ENCODE data around the gene WIPF3.

The WIPF3 gene

DNA sequence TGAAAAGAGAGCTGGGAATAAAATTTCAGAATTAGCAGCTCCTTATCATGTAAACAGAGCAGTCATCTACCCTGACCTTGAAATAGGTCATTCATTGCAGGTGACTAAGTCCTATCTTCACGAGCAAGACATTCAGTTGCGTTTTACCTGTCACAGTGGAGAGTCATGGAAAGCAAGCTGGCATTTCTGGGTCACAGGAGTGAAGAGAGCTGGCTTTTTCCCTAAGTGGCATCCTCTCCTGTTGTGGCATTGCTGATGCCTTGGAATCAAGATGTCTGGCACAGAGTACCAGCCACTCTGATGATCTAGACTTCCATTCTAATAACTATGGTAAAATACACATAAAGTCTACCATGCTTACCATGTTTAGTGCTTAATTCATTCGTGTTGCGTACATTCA lies 112.5 kb downstream of the WIPF3 start:
- no peak for DNase-seq

DNA sequence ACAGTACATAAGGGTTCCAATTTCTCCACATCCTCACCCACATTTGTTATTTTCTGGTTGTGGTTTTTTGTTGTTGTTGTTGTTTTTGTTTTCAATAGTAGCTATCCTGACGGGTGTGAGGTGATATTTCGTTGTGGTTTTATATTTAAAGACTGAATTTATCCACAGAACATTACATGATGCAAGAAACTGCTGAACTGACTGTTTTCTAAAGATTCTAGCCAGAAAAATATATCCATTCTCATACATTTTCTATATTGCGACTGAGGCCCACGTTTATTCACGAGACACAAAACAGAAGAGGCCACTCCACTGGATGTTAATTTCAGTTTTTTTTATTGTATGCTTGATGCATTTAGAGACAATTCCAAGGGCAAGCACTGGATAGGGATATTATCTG lies 113.5 kb downstream of the WIPF3 start:
- no peak for DNase-seq

DNA sequence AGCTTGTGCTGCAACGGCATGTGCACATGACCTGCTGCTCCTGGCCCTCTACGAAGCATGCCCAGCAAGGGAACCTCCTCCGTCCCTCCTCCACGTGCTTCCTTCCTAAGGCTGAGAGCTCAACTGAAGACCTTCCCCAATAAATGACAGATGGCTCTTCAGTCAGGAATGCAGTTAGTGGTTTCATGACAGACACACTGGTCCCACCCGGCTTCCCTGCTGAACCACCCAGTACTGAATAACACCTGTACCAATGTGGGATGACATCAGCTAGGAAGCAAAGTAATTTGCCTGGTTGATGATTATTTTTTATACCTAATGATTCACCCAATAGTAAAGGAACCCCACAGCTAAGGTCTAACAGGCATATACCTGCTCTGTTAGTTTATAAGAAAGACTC lies 114.2 kb downstream of the WIPF3 start:
- DNase-seq = no peak

DNA sequence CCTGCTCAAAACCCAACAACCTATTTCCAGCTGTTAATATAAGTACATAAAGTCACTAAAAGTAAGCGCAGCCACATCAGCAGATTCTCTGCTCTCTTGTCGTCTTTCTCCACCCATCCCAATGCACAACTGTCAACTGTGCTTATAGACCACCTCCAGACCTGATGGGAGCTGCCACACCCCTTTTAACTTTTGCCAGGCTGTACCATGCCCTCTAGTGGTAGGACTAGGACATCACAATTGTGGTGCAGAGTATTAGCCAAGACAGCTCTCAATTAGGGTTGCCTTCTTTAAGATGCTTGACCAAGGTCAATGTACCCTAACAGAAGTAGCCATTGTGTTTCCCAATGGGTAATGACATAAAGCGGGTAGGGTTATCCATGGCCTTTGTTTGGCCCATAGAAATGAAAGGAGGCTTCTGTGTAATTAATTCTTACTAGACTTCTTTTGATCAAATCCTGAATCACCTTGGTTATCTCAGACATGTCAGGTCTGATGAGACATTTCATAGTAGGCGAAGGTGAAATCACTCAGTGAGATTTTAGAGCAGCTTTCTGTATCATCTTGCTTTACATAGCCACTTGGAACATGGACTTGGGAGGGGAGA lies 115.2 kb downstream of the WIPF3 start:
- DNase-seq = peak; percentile 61

DNA sequence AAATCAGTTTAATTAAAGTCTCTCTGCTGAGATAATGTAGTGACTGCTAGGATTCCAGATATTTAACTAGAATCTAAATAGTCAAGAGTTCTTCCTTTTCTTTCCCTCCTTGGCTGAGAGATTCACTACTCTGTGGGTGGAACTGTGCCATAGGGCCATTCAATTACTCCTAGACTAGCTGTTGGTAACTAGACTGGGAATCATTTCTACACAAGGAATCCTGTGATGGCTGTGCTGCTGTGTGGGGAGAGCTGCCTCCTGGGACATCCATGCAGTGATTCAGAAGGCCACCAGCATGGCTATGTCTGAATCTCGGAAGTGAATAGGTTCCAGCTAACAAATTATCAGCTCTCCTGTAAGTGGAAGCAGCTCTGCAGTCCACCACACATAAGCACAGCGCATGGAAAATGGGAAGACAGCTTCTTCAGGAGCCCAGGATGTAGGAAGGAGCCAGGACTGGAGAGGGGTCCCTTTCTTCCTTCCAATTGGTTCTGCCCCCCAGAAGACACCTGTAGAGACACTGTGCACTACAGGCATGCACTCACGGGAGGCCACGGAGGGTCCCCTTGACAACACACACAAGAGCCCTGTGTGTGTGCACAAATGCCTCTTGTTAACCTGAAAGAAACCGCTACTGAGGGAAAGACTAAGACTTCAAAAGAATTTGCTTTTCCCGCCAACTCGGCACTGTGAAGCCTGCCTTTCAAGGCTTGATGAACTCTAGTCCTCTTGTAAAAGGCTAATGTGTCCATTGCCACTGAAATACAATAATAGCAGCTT lies 116.8 kb downstream of the WIPF3 start:
- no peak for DNase-seq

DNA sequence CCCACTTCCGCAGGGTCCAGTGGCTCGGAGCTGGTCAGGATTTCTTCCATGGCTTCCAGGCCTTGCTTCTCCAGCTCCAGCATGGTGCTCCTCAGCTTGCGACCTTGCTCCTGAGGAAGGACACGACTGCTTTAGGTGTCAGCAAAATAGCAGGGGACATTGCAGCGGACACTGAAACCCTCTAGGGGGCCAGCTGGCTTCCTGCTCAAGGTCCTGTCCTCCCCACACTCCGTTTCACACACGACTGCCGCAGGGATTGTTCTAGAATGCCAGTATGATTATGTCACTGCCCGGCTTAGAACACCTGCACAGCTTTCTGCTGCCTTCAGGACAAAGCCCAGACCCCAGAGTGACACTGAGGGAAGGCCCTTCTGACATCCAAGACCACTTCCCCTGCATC lies 117.7 kb downstream of the WIPF3 start:
- no peak for DNase-seq

DNA sequence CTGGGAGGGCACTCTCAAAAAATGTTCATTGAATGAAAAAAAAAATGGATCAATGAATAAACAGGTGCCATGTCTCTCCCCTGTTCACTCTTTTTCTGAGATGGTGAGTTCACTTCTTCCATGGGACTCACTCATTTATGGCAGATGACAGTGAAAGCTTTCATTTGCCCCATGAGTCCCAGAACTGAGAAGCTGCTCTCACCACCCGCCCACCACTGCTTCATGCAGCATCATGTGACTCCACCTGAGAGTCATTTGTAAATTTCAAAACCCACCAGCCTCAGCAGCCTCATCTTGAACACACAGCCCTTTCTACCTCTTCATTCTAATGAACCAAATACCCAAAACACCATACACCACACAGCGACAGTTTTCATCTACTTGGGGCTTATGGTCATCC lies 118.4 kb downstream of the WIPF3 start:
- DNase-seq = no peak

DNA sequence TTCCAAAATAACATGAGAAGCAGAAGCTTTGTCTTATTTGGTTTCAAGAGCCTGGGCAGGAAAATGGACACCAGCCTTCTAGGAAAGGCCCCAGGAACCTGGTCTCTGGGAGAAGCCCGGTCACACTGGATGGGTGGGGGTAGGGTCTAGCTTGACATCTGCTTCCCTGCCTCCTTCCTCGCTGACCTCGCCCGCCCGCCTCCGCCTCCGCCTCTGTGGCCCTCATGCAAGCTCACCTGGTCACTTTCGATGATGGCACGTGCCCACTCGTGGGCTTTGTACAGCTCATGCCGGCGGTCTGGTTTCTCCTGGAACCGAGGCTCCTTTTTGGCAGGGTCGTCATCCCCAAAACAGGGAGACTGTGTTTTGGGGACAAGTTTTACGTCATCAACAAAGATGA lies 119.9 kb downstream of the WIPF3 start:
- no peak for DNase-seq

DNA sequence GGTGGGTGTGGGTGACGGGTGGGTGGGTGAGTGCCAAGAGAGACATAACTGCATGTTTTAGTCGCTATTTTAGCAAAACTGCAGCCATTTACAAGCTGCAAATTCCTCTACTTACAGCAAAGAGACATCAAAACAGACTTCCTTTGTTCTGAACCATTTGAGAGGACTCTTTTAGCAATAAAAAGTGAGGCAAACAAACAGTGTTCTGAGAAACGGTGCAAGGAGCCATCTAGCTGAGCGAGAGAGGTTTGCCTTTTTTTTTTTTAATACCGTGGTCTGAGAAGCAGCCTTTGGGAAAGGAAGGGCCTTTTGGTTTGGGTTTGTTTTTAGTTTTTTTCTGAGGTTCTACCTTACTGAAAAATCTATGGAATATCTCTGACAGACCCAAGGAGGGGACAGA lies 120.4 kb downstream of the WIPF3 start:
- no peak for DNase-seq

DNA sequence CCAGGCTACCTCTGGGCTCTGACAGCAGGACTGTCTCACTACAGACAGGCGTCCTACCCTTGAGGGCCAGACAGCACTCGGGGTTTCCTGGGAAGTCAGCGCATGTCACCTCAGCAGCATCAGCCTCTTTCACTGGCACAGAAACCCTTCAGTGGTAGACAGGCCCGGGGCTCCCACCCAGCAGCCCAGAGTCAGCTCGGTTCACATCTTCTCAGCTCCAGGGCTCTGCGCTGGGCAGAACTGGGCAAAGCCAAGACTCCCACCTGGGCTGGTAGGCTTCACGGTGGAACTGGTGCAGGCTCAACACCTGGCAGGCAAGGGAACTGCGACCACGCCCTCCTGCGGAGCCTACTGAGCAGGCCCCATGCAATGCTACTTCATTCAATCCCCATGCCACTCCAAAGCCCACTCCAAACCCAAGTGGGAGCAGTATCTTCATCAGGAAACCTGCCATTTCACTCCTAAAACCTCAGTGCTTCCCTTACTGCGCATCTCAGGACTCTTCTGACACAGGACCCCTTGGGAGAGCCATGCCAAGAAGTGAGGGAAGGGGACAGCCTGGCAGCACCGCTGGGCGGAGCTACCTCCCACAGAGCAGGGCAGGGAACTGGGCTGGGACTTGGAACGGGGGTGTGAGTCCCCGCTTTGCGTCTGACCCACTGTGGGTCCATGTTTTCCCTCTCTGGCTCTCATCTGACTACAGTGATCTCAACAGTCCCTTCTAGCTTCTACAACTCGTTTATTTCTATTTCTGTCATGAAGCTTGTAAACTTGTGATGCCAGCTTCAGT lies 122.9 kb downstream of the WIPF3 start:
- no peak for DNase-seq

DNA sequence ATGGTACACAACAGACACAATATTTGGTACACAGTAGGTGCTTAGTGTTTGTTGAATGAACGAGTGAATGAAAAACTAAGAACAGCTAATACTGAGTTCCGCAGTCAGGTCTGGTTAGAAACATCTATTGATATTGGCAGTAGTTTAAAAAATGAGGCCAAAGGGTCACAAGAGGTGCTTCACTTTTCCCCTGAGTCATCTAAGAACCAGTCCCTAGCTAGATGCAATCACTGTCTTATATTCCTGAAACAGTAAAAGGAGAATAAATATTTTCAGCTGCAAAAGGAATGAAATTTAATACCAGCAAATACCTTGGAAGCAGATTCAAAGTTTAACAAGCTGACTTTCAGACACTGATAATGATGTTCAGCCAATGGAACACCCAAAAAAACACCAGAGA lies 128.8 kb downstream of the WIPF3 start:
- no peak for DNase-seq

DNA sequence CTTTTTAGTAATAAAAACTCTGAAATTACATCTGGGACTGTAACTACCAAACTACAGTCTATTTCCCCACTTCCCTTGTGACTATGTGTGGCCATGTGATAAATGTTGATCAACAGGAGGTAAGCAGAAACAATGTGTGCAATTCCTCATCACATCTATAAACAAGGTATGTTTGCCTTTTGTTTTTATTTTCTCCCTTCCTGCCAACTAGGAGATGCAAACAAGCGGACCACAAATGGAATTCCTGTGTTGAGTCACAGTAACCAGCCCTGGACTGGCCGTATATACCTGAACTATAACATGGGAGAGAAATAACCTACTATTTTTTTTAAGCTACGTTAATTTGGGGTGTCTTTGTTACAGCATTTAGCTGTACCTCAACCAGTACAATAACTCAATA lies 130.8 kb downstream of the WIPF3 start:
- DNase-seq = no peak

DNA sequence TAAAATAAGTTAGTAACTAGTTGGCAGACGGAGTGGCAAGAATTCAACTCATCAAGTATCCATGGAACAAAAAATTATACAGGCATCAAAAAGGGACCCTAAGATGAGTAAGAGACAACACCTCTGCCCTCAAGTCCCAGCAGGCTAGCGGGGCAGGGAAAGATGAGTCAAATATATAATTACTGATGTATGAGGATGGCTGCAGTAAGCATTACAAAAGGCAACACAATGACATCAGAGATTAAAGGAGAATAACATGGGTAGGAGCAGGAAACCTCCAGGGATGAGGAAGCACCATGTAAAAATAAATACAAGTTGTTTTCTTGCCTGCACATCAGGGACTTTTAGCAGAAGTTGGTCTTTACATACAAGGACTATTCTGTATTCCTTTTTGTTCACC lies 133.9 kb downstream of the WIPF3 start:
- DNase-seq = no peak

DNA sequence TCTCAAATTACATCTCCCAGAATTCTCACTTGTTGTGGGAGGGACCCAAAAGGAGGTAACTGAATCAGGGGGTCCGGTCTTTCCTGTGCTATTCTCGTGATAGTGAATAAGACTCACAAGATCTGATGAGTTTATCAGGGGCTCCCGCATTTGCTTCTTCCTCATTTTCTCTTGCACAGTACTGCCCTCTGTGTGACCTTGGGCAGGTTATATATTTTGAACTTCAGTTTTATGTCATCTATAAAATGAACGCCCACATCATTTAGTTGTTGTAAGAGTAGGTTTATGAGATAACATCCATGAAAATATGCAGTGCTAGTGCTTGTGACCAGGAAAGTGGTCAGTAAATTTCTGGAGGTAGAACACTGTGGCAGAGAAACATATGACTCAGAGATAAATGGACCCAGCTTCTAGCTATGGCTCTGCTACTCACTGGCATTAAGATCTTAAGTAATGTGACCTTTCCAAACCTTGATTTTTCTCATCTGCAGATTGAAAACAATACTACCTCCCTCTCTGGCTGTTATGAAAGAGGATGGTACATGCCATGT lies 139.0 kb downstream of the WIPF3 start:
- no peak for DNase-seq

DNA sequence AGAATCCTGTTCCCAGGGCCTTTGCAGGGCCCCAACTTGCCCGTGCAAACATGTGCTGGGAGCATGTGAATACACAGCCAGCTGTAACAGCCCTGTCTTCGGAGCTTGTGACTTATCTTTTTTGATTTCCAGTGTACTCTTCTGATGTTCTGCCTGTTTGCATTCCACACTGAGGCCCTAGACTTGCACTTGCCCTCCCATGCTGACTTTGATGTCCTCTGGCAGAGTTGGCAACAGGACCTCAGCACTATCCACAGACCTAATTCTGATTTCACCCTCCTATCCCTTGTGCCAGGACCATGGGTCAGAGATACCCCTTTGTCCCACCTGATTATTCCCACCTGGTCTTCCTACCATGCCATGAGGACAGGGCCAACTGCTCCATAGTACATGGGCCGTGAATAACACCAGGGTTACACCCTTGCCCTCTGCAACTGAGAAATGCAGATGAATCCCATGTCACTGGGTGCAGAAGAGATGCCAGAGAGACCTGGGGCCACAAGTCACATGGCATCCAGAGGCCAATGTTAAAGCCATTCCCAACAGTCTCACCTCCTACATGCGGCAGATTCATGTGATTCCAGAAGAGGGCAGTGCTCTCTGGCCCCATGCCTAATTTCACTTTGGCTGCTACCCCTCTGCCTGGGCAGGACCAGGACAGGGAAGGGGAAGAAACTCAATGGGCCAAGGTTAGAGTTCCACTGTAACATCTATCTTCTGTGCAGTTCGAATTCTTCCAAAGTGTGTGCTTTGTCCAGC lies 140.3 kb downstream of the WIPF3 start:
- DNase-seq = peak; percentile 27

DNA sequence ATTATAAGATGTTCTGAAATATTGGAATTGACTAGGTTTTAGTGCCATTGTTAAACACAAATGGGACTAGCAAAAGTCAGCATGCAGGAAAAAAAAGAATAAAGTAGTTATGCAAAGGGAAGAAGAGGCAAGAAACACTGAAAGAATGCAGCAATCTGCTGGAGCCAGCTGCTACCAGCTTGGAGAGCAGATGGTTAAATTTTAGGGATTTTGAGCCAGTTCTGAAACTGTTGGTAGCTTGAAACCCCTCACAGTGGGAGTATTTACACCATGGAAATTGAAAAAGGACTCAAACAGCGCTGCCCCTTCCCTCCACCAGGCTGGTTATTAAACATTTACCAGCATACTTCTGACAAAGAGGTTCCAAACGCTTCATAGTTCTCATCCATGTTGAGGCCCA lies 142.3 kb downstream of the WIPF3 start:
- no peak for DNase-seq

DNA sequence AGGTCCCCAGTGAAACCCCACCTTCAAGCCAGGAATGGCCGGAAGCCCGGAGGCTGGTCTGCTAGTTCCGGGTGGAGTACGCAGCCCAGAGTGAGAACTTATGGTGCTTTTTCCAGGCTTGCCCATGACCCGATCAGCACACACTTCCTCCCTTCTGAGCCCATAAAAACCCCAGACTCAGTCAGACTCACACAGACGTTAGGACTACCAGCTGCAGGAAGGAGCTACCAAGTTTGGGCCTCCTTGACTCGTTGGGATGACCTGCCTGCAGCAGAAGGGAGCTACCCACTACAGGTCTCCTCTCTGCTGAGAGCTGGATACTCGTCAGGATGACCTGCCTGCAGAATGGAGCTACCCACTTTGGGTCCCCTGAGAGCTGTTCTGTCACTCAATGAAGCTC lies 144.2 kb downstream of the WIPF3 start:
- no peak for DNase-seq

DNA sequence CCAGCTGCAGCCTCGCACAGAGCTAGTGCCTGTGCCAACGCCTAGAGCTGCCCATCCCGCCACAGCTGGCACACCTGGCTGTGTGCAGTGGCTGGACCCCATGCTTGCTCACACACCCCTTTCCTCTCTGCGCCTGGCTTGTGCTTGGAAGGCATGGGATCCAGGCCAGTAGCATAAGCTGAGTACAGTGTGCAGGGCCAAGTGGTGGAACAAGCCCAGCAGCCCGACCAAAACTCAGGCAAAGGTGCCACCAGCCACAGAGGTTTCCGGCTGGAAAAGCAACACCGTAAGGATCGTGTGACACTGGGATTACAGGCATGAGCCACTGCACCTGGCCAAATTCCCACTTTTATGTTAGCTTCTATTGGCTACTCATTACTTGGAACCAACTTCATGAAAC lies 144.9 kb downstream of the WIPF3 start:
- DNase-seq = no peak

DNA sequence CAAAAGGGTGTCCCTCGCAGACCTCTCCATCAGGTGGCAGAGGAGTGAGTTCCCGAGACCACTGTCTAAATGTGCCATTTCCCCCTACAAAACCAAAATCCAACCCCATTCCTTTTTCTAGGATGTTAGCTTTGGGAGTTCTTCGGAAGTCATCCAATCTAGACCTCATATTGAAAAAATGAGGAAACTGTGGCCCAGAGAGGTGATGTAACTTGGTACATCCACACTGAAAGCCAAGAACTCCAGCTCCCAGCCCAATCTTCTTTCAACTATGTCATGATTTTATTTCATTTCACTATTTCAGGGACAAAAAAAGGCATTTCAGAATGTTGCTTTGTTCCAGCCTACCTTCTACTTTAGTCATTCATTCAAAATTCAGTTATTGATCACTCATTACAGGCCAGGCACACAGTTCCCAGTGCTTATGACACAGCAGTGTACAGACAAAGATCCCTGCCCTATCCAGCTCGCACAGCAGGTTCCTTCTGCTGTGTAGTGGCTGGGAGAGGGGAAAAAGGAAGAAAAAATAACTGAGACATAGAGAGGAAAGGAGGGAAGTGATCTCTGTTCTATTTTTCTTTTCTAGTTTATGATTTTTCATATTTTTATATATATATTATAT lies 147.5 kb downstream of the WIPF3 start:
- DNase-seq = peak; percentile 8

DNA sequence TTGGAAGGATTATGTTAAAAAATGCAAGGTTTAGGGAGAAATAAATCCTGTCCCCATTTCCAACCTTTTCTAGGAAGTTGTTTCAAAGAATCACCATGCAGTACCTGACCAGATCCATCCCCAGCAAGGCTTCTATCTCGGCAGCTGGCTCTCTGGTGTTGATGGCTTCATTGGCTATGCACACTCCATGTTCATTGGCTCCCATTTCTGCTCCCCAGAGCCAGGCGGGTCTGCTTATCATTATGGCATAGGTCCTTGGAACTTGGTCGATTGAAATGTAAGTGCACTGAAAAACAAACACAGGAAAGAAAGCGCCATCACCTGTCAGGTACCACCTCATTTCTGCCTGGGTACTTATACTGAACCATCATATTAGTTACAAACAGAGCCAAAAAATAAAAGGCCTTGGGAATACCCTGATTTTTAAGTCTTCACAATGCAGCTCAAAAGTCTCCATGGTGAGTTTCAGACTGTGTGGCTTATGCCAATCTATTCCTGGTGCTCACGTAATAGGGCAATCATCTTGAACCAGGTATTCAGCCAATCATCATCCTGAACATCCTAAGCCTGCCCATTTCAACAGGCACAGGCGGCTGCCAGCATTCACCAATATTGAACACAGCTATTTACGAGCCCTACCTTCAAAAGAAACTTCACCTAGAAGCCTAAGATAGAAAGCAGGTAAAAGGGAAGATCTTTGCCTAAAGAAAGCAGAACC lies 148.9 kb downstream of the WIPF3 start:
- no peak for DNase-seq

DNA sequence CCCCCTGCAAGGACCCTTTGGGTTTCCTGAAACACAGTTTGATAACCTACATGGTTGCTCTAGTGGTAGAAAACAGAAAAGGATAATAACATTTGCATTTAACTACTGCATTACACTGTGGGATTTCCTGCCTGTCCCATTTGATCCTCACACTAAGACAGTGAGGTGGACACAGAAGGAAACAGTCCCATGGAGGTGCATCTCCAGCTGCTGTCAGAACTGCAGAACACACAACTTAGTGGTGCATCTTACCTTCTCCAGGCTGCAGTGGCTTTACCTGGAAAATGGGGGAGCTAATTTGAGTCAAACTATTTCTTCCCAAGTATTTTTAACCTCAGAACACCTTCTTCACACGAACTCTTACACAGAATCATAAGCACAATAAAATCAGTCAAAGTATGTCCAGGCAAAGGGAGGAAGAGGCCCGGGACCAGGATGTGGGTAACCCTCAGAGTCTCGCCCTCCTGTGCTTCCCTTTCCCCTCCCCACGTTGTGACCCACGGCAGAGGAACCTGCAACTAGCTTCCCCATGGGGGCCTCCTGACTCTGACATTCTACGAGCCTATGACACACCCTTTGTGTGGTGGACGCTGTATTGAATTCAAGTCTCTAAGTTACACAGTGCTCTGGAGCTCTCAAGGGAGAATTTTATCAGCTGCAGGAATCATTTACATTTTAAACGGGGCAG lies 149.6 kb downstream of the WIPF3 start:
- no peak for DNase-seq

All from fibroblast of skin of back (primary cell).